Brain pericyte (primary cell): Measurements from ENCODE around the gene LIMCH1.

ENCODE experiments used
- DNase-seq: peaks from one replicate; pipeline ENCODE4 v3.0.0-alpha.2; 2012; ENCODE audit warnings: low read depth, low spot score

Gene LIMCH1

GRCh38 chr4:41568363-41568762 lies 30.4 kb downstream of the LIMCH1 start:
- no peak for DNase-seq

GRCh38 chr4:41569961-41570360 lies 32.0 kb downstream of the LIMCH1 start:
- DNase-seq = no peak

- DNase-seq = no peak
Observed at GRCh38 chr4:41571422-41571821, 33.5 kb downstream of the LIMCH1 start.

GRCh38 chr4:41572516-41572915 lies 34.6 kb downstream of the LIMCH1 start:
- no peak for DNase-seq

- DNase-seq = no peak
Observed at GRCh38 chr4:41572956-41573355, 35.0 kb downstream of the LIMCH1 start.

GRCh38 chr4:41573502-41574001 lies 35.6 kb downstream of the LIMCH1 start:
- DNase-seq = no peak

- no peak for DNase-seq
Observed at GRCh38 chr4:41575207-41575606, 37.2 kb downstream of the LIMCH1 start.

- no peak for DNase-seq
Observed at GRCh38 chr4:41575665-41576064, 37.7 kb downstream of the LIMCH1 start.

GRCh38 chr4:41579043-41579442 lies 41.1 kb downstream of the LIMCH1 start:
- no peak for DNase-seq

- no peak for DNase-seq
Observed at GRCh38 chr4:41579526-41579925, 41.6 kb downstream of the LIMCH1 start.

GRCh38 chr4:41580007-41580406 lies 42.0 kb downstream of the LIMCH1 start:
- DNase-seq = no peak

- no peak for DNase-seq
Observed at GRCh38 chr4:41586675-41587225, 48.8 kb downstream of the LIMCH1 start.

- no peak for DNase-seq
Observed at GRCh38 chr4:41587286-41587685, 49.3 kb downstream of the LIMCH1 start.

GRCh38 chr4:41590591-41590990 lies 52.6 kb downstream of the LIMCH1 start:
- no peak for DNase-seq

- no peak for DNase-seq
Observed at GRCh38 chr4:41594432-41594831, 56.5 kb downstream of the LIMCH1 start.

- DNase-seq = no peak
Observed at GRCh38 chr4:41597494-41597893, 59.5 kb downstream of the LIMCH1 start.

GRCh38 chr4:41598580-41598979 lies 60.6 kb downstream of the LIMCH1 start:
- no peak for DNase-seq

GRCh38 chr4:41599192-41599786 lies 61.3 kb downstream of the LIMCH1 start:
- DNase-seq = no peak

GRCh38 chr4:41600243-41600912 lies 62.4 kb downstream of the LIMCH1 start:
- no peak for DNase-seq

GRCh38 chr4:41601025-41601424 lies 63.1 kb downstream of the LIMCH1 start:
- DNase-seq = no peak

- DNase-seq = no peak
Observed at GRCh38 chr4:41602113-41602512, 64.2 kb downstream of the LIMCH1 start.

GRCh38 chr4:41602886-41603498 lies 65.0 kb downstream of the LIMCH1 start:
- no peak for DNase-seq

- no peak for DNase-seq
Observed at GRCh38 chr4:41609851-41610250, 71.9 kb downstream of the LIMCH1 start.
